HG02588 (cell line): ENCODE measurements around the gene KCNMA1.
"Not testable (repeated sequence)": the region's sequence is repeated elsewhere in the genome, so short reads cannot be mapped to it uniquely, and the experiment has no call there.

ENCODE experiments used
- ATAC-seq: cut with Tn5 transposase; IDR thresholded peaks from one replicate; pipeline ENCODE4 v1.9.1; 2021; ENCODE audit warnings: mild to moderate bottlenecking, moderate library complexity; ENCODE audit not compliant: unreplicated experiment

Gene KCNMA1

GRCh38 chr10:77357185-77357584 lies 280.4 kb downstream of the KCNMA1 start:
- ATAC-seq, result no peak

- no peak for ATAC-seq
Observed at GRCh38 chr10:77355844-77356243, 281.8 kb downstream of the KCNMA1 start.

- no peak for ATAC-seq
Observed at GRCh38 chr10:77351386-77351785, 286.2 kb downstream of the KCNMA1 start.

- no peak for ATAC-seq
Observed at GRCh38 chr10:77350711-77351119, 286.9 kb downstream of the KCNMA1 start.

GRCh38 chr10:77350134-77350533 lies 287.5 kb downstream of the KCNMA1 start:
- no peak for ATAC-seq

GRCh38 chr10:77349226-77349625 lies 288.4 kb downstream of the KCNMA1 start:
- no peak for ATAC-seq

- ATAC-seq, result no peak
Observed at GRCh38 chr10:77348751-77349150, 288.9 kb downstream of the KCNMA1 start.

- no peak for ATAC-seq
Observed at GRCh38 chr10:77348082-77348481, 289.5 kb downstream of the KCNMA1 start.

GRCh38 chr10:77347052-77347451 lies 290.6 kb downstream of the KCNMA1 start:
- no peak for ATAC-seq

GRCh38 chr10:77341055-77341454 lies 296.6 kb downstream of the KCNMA1 start:
- ATAC-seq, result no peak

- ATAC-seq, result not testable (repeated sequence)
Observed at GRCh38 chr10:77339872-77340271, 297.7 kb downstream of the KCNMA1 start.

- no peak for ATAC-seq
Observed at GRCh38 chr10:77339166-77339565, 298.4 kb downstream of the KCNMA1 start.

GRCh38 chr10:77338143-77338542 lies 299.5 kb downstream of the KCNMA1 start:
- no peak for ATAC-seq

- ATAC-seq, result no peak
Observed at GRCh38 chr10:77334501-77334900, 303.1 kb downstream of the KCNMA1 start.

- ATAC-seq, result no peak
Observed at GRCh38 chr10:77333610-77334340, 303.8 kb downstream of the KCNMA1 start.

GRCh38 chr10:77332256-77332655 lies 305.4 kb downstream of the KCNMA1 start:
- ATAC-seq, result no peak

- ATAC-seq, result no peak
Observed at GRCh38 chr10:77328272-77328816, 309.3 kb downstream of the KCNMA1 start.

GRCh38 chr10:77325233-77325537 lies 312.4 kb downstream of the KCNMA1 start:
- ATAC-seq, result no peak

GRCh38 chr10:77321838-77322237 lies 315.8 kb downstream of the KCNMA1 start:
- ATAC-seq, result no peak

- no peak for ATAC-seq
Observed at GRCh38 chr10:77320971-77321471, 316.6 kb downstream of the KCNMA1 start.

- no peak for ATAC-seq
Observed at GRCh38 chr10:77319557-77319956, 318.1 kb downstream of the KCNMA1 start.

- no peak for ATAC-seq
Observed at GRCh38 chr10:77318739-77319138, 318.9 kb downstream of the KCNMA1 start.

- no peak for ATAC-seq
Observed at GRCh38 chr10:77317221-77317620, 320.4 kb downstream of the KCNMA1 start.
